Immature natural killer cell (primary cell): ENCODE data around the gene GUK1. TPM values are rescaled to one million over a fixed set of nuclear protein-coding genes. Genes with fewer than 3 reads are reported as not detected.
"Not testable (repeated sequence)": the region's sequence is repeated elsewhere in the genome, so short reads cannot be mapped to it uniquely, and the experiment has no call there.

Experiments
- DNase-seq, 3 donors: peaks; one replicate each; pipeline ENCODE4 v3.0.0; 2022; ENCODE audit warnings: mixed read lengths in 1 of 3
- H3K27ac Mint-ChIP-seq, 6 donors: one replicate each; pipeline ENCODE4 v1.8.0; 2020; ENCODE audit warnings: mixed read lengths in 6 of 6, mild to moderate bottlenecking in 5 of 6, inconsistent platforms in 4 of 6, moderate library complexity in 3 of 6
- H3K27me3 Mint-ChIP-seq, 3 donors: one replicate each; pipeline ENCODE4 v1.8.0; 2020 to 2021; ENCODE audit warnings: low read depth in 3 of 3, mild to moderate bottlenecking in 3 of 3, mixed read lengths in 3 of 3, moderate library complexity in 3 of 3, inconsistent platforms in 1 of 3
- H3K36me3 Mint-ChIP-seq, 3 donors: one replicate each; pipeline ENCODE4 v1.8.0; 2020; ENCODE audit warnings: mixed read lengths in 3 of 3, inconsistent platforms in 2 of 3, mild to moderate bottlenecking in 2 of 3
- H3K4me1 Mint-ChIP-seq, 2 donors: one replicate each; pipeline ENCODE4 v1.8.0; 2020; ENCODE audit warnings: inconsistent platforms in 2 of 2, mild to moderate bottlenecking in 2 of 2, mixed read lengths in 2 of 2, moderate library complexity in 1 of 2
- H3K4me3 Mint-ChIP-seq, 5 donors: one replicate each; pipeline ENCODE4 v1.8.0; 2020; ENCODE audit warnings: mild to moderate bottlenecking in 5 of 5, mixed read lengths in 5 of 5, inconsistent platforms in 3 of 5, moderate library complexity in 3 of 5
- H3K9me3 Mint-ChIP-seq, 6 donors: one replicate each; pipeline ENCODE4 v1.8.0; 2020; ENCODE audit warnings: mild to moderate bottlenecking in 6 of 6, mixed read lengths in 6 of 6, inconsistent platforms in 4 of 6, moderate library complexity in 3 of 6
- polyA plus RNA-seq, 3 donors: library from polyadenylated mRNA; unstranded; fragments of 300-500 nt; fragmentation: Illumina TruSeq; gene quantifications; one replicate each; pipeline ENCODE4 v1.2.3, GENCODE V29; 2021

Gene GUK1
- polyA plus RNA-seq, 3 donors from 2014 or later = 516 to 803 (median 763) TPM

DNA sequence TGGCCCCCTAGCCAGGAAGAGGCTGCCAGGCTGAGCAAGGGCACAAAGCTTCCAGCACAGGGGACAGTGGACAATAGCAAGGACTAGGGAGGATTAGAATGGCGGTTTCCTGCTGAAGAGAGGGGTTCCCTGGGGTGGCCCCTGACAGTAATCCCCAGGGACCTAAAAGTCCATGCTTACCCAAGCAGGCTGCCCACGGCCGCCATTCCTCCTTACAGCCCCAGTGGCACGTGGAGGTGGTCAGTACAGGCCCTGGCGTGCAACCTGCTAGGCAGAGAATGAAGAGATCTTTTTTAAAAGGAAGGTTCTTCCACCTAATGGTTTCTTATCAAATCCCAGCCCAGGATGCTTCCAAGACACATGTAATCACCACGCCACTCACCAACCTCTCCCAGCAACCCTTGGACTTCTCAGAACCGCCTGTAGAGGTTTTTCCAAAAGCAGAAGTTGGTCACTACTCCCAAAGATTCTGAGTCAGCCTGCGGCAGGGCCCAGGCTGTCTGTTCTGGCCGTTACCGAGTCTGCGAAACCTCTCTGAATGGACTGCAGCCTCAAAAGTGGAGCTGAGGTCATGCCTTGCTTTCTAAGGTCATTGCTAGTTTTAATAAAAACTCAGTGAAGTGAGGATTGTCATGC lies 31.9 kb upstream of the GUK1 start:
- Mint-ChIP-seq H3K9me3 (no peaks in the 10 kb centered on the region), H3K36me3 (peaks cover 0 to 5% (median 0%) of the 10 kb centered on the region in 3 donors), H3K27me3 (peaks cover 5 to 10% (median 8%) of the 10 kb centered on the region in 3 donors), H3K4me1 (peaks cover 35 to 36% of the 10 kb centered on the region in 2 donors), H3K27ac (peak overlapping the region; percentile 50 to 93 (median 74)), H3K4me3 (peak overlapping the region; percentile 91 to 94 (median 92))
- DNase-seq = no peak

DNA sequence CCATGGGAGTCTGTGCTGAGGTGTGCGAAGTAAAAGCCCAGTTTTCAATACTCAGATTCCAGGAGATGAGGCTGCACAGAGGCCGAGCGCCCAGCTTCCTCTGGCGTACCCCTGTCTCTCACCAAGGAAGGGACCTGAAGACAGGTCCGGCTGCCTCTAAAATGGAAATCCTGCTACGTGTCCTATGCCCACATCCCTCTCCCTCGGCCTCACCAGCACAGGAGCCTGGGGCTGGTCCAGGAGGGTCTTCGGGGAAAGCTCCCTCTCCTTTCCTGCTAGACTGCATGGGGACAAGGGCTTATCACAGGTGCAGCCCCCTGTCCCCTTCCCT lies 31.4 kb upstream of the GUK1 start:
- Mint-ChIP-seq H3K9me3 (no peaks in the 10 kb centered on the region), H3K4me3 (peak overlapping the region; percentile 91 to 94 (median 92)), H3K27me3 (peaks cover 2 to 7% (median 5%) of the 10 kb centered on the region in 3 donors), H3K4me1 (peaks cover 31% of the 10 kb centered on the region in 2 donors), H3K36me3 (peaks cover 0 to 5% (median 0%) of the 10 kb centered on the region in 3 donors), H3K27ac (peak overlapping the region; percentile 50 to 93 (median 74))
- DNase-seq = no peak

DNA sequence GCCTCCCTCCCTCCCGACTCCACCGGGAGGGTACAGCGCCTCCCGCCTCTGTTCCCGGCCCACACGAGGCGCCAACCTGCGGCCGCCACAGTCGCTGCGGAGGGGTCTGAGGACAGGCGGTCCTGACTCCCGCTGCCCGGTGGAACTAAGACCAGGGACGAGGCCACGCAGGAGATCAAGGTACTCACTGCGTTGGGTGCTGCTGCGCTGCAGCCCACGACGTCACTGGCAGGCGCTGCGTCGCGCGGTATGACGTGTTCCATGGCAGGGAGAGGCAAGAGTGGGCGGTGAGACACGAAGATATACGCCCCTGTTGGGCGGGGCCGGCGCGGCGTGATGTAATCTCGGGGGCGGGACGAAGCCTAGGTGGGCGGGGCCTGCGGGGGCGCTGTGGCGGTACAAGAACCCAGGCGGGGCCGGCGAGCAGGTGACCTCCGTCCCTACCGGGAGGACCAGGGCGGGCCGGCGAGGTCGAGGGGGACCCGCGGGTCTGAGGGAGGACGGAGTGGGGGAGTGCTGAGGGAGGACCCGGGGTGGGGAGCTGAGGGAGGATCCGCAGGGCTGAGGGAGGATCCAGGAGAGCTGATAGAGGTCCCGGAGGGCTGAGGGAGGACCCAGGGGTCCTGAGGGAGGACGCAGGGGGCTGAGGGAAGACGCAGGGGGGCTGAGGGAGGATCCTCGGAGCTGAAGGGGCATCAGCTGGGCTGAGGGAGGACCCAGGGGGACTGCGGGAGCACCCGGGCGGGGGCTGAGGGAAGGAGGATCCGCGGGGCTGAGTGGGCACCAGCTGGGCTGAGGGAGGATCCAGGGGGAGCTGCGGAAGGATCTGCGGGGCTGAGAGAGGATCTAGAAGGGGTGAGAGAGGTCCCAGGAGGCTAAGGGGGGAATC lies 30.8 kb upstream of the GUK1 start, which contains the start of gene MRPL55:
Gene MRPL55 (minus strand): TSS at position 227 of the 889 bp plus-strand sequence. CDS start 1,039 bp downstream, outside the sequence.
- H3K27ac Mint-ChIP-seq = peak within 1 kb of the TSS; percentile 91 to 95 (median 92)
- peaks cover 0 to 5% (median 0%) of the 10 kb centered on the region in 3 donors for H3K36me3 Mint-ChIP-seq
- peaks cover 2 to 7% (median 3%) of the 10 kb centered on the region in 3 donors for H3K27me3 Mint-ChIP-seq
- no peaks in the 10 kb centered on the region for H3K9me3 Mint-ChIP-seq
- peaks cover 26% of the 10 kb centered on the region in 2 donors for H3K4me1 Mint-ChIP-seq
- peak within 1 kb of the TSS; percentile 91 to 94 (median 92) for H3K4me3 Mint-ChIP-seq
- peak; percentile 98 for DNase-seq

DNA sequence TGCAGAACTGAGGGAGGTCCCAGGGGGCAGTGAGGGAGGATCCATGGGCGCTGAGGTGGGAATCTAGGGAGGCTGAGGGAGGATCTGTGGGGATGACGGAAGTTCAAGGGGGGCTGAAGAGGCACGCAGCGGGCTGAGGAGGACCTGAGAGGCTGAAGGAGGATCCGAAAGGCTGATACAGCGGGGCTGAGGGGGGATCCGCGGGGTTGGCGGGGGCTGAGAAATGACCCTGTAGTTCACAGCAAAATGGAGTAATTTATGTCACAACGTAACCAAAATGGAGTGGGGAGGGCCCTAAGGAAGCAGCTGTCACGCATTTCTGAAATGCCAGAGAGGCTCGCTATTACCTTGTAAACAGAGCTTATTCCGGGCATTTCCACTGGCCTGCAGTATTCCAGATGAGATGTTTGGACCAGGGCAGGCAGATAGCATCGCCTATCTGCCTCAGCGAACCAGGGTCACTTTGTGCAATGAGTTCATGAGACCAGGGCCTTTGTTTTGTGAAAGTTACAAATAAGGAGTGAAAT lies 30.1 kb upstream of the GUK1 start:
- peak overlapping the region; percentile 91 to 95 (median 92) for H3K27ac Mint-ChIP-seq
- peaks cover 20 to 22% of the 10 kb centered on the region in 2 donors for H3K4me1 Mint-ChIP-seq
- peaks cover 0 to 5% (median 0%) of the 10 kb centered on the region in 3 donors for H3K36me3 Mint-ChIP-seq
- DNase-seq = no peak
- no peaks in the 10 kb centered on the region for H3K9me3 Mint-ChIP-seq
- peaks cover 0 to 7% (median 2%) of the 10 kb centered on the region in 3 donors for H3K27me3 Mint-ChIP-seq
- peak overlapping the region; percentile 91 to 94 (median 92) for H3K4me3 Mint-ChIP-seq

GRCh38 chr1:228110556-228110955 lies 29.5 kb upstream of the GUK1 start:
- no peaks in the 10 kb centered on the region for H3K9me3 Mint-ChIP-seq
- peaks cover 20 to 22% of the 10 kb centered on the region in 2 donors for H3K4me1 Mint-ChIP-seq
- peaks cover 0 to 7% (median 2%) of the 10 kb centered on the region in 3 donors for H3K27me3 Mint-ChIP-seq
- peak overlapping the region in 2 of 6 donors; percentile 30 to 40 for H3K27ac Mint-ChIP-seq
- H3K4me3 Mint-ChIP-seq = peak overlapping the region in 1 of 5 donors; percentile 91
- peaks cover 0 to 5% (median 0%) of the 10 kb centered on the region in 3 donors for H3K36me3 Mint-ChIP-seq
- DNase-seq = no peak

DNA sequence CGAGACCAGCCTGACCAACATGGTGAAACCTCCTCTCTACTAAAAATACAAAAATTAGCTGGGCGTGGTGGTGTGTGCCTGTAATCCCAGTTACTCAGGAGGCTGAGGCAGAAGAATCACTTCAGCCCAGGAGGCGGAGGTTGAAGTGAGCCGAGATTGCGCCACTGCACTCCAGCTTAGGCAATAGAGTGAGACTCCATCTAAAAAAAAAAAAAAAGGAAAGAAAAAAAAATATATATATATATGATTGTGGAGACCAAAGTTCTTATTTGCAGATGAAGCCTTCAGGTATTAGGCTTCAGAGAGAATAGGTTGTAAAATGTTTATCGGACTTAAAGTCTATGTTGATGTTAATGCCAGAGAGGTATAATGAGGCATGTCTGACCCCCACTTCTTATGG lies 28.8 kb upstream of the GUK1 start:
- not testable (repeated sequence) for H3K36me3 Mint-ChIP-seq, DNase-seq, H3K9me3 Mint-ChIP-seq, H3K27ac Mint-ChIP-seq, H3K27me3 Mint-ChIP-seq
- Mint-ChIP-seq H3K4me1 (peaks cover 20 to 22% of the 10 kb centered on the region in 2 donors), H3K4me3 (peak overlapping the region in 1 of 5 donors; percentile 29)

DNA sequence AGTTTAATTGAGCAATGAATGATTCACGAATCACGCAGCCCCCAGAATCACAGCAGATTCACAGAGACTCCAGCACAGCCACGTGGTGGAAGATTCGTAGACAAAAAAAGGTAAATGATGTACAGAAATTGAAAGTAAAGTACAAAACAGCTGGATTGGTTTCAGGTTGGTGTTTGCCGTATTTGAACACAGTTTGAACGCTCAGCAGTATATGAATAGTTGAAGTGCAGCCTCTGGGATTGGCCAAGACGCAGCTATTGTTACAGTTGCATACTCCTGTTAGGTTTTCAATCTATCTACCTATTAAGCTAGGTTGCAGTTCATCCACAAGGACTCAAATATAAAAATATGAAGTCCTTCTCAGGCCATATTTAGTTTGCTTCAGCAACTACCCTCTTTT lies 27.9 kb upstream of the GUK1 start:
- Mint-ChIP-seq H3K4me3 (no peak overlapping the region), H3K27ac (no peak overlapping the region), H3K36me3 (no peaks in the 10 kb centered on the region), H3K4me1 (peaks cover 20 to 22% of the 10 kb centered on the region in 2 donors), H3K9me3 (no peaks in the 10 kb centered on the region), H3K27me3 (peaks cover 2 to 7% (median 3%) of the 10 kb centered on the region in 3 donors)
- DNase-seq = no peak

GRCh38 chr1:228112617-228113016 lies 27.5 kb upstream of the GUK1 start:
- Mint-ChIP-seq H3K36me3 (no peaks in the 10 kb centered on the region), H3K4me3 (no peak overlapping the region), H3K9me3 (no peaks in the 10 kb centered on the region), H3K4me1 (peaks cover 20 to 22% of the 10 kb centered on the region in 2 donors), H3K27me3 (peaks cover 2 to 7% (median 3%) of the 10 kb centered on the region in 3 donors), H3K27ac (no peak overlapping the region)
- DNase-seq = no peak

DNA sequence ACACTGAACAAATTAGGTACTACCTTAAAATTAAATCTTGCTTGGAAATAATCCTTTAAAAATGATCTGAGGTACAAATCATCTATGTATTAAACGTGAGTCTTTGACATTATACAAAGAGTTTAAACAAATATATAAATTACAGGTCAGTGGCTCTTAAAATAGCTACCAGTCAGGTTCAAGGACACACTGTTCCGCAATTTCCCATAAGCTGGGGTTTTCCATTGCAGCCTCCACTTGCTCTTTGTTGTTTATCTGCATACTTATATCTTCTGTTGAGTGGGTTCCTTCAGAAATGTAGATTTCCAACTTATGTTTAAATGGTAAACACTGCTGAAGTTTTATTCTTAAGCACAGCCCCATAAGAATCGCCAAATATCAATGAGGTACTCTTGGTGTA lies 25.3 kb upstream of the GUK1 start:
- peaks cover 4 to 5% of the 10 kb centered on the region in 2 donors for H3K4me1 Mint-ChIP-seq
- H3K9me3 Mint-ChIP-seq = no peaks in the 10 kb centered on the region
- H3K36me3 Mint-ChIP-seq = no peaks in the 10 kb centered on the region
- H3K27ac Mint-ChIP-seq = no peak overlapping the region
- peaks cover 0 to 5% (median 2%) of the 10 kb centered on the region in 3 donors for H3K27me3 Mint-ChIP-seq
- DNase-seq = no peak
- no peak overlapping the region for H3K4me3 Mint-ChIP-seq

- no peak for DNase-seq
- H3K4me1 Mint-ChIP-seq = no peaks in the 10 kb centered on the region
- no peak overlapping the region for H3K27ac Mint-ChIP-seq
- no peaks in the 10 kb centered on the region for H3K9me3 Mint-ChIP-seq
- peaks cover 0 to 5% (median 2%) of the 10 kb centered on the region in 3 donors for H3K27me3 Mint-ChIP-seq
- H3K4me3 Mint-ChIP-seq = no peak overlapping the region
- no peaks in the 10 kb centered on the region for H3K36me3 Mint-ChIP-seq
Observed at GRCh38 chr1:228117335-228117734, 22.7 kb upstream of the GUK1 start.

DNA sequence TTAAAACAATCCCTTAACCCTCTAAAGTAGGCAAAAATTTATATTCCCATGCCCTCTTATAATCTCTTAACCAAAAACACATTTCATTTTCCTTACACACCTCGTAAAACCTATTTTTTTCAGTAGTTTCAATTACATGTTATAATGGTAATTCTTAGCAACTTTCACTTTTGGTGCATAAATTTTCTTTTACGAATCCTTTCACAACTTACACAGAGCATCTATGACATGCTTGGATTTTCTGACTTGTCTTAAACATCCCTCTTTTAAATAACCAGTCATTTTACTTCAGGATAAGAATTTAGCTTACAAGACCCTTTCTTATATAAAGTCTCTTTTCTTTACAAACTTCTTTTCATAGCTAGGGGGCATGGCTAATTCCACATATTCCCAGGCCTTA lies 22.0 kb upstream of the GUK1 start:
- Mint-ChIP-seq H3K9me3 (no peaks in the 10 kb centered on the region), H3K27me3 (peaks cover 0 to 5% (median 2%) of the 10 kb centered on the region in 3 donors), H3K27ac (no peak overlapping the region), H3K4me3 (no peak overlapping the region), H3K4me1 (no peaks in the 10 kb centered on the region), H3K36me3 (no peaks in the 10 kb centered on the region)
- DNase-seq = no peak

- Mint-ChIP-seq H3K4me3 (no peak overlapping the region), H3K4me1 (no peaks in the 10 kb centered on the region), H3K36me3 (no peaks in the 10 kb centered on the region), H3K27ac (peak overlapping the region in 1 of 6 donors; percentile 16), H3K9me3 (no peaks in the 10 kb centered on the region), H3K27me3 (peaks cover 0 to 5% (median 2%) of the 10 kb centered on the region in 3 donors)
- DNase-seq = no peak
Observed at GRCh38 chr1:228120351-228120750, 19.7 kb upstream of the GUK1 start.

DNA sequence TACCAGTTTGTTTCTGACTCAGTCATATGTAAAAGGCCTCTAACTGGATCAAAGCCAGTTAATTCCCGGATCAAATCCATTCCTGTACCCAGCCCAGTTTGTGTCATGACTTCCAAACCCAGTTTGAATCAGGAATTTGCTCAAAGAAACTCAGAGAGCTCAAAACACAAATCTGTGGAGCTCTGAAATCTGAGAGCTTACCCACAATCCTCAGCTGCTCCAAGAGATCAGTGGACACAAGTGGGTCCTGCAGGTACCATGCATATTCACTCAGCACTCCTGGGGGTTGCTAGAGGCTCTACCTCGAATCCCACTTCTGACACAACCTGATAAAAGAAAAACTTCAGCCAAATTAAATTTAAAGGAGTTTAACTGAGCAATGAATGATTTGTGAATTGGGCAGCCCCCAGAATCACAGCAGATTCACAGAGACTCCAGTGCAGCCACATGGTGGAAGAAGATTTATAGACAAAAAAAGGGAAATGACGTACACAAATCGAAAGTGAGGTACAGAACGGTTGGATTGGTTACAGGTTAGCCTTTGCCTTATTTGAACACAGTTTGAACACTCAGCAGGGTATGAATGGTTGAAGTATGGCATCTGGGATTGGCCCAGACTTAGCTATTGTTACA lies 19.1 kb upstream of the GUK1 start:
- Mint-ChIP-seq H3K36me3 (no peaks in the 10 kb centered on the region), H3K9me3 (no peaks in the 10 kb centered on the region), H3K4me1 (no peaks in the 10 kb centered on the region), H3K4me3 (no peak overlapping the region), H3K27me3 (peaks cover 0 to 5% (median 2%) of the 10 kb centered on the region in 3 donors), H3K27ac (peak overlapping the region in 1 of 6 donors; percentile 16)
- no peak for DNase-seq
